Upper lobe of right lung (tissue), 1 donor: ENCODE measurements around the gene FOXJ2. TPM values are rescaled to one million over a fixed set of nuclear protein-coding genes. Genes with fewer than 3 reads are reported as not detected.
"Not testable (repeated sequence)": the region's sequence is repeated elsewhere in the genome, so short reads cannot be mapped to it uniquely, and the experiment has no call there.

Source experiments
- ATAC-seq: fragments of 200-7000 bp; cut with Tn5 transposase; one replicate; pipeline ENCODE4 v1.9.1; 2020; ENCODE audit warnings: mild to moderate bottlenecking, moderate library complexity
- DNase-seq: peaks from one replicate; pipeline ENCODE4 v3.0.0-alpha.2; 2020
- H3K27ac ChIP-seq: fragments of 200-600 bp; one replicate; pipeline ENCODE4 v1.8.0; 2022
- H3K27me3 ChIP-seq: fragments of 200-600 bp; one replicate; pipeline ENCODE4 v1.8.0; 2022; ENCODE audit warnings: mild to moderate bottlenecking
- H3K36me3 ChIP-seq: fragments of 200-600 bp; one replicate; pipeline ENCODE4 v1.8.0; 2022
- H3K4me1 ChIP-seq: fragments of 200-600 bp; one replicate; pipeline ENCODE4 v1.8.0; 2022
- H3K4me3 ChIP-seq: fragments of 200-600 bp; one replicate; pipeline ENCODE4 v1.8.0; 2022; ENCODE audit warnings: mild to moderate bottlenecking
- H3K9me3 ChIP-seq: fragments of 200-600 bp; one replicate; pipeline ENCODE4 v1.8.0; 2022
- intact Hi-C: fragments of 100-400 bp; cut with DNase I; formaldehyde crosslinking; loops from one replicate; pipeline ENCODE4 v1.11.0; 2022
- total RNA-seq: library from RNA; stranded (reverse); fragmentation: NEBNext Ultra II Directional; extraction: Animal tissue kit (Norgen Biotek cat#: 25700); gene quantifications from one replicate; pipeline ENCODE4 v1.2.1, GENCODE V29; 2021
- TF ChIP-seq, protein P1 (sequence below): fragments of 200-600 bp; IDR thresholded peaks from one replicate; pipeline ENCODE4 v1.8.0; 2022; ENCODE audit warnings: antibody characterized with exemption
- donor health status: DM: no; HTN: yes; CAD: no; lungs with severe emphysema.

Gene FOXJ2
- total RNA-seq, 1 donor from 2014 or later, result 20.3 TPM

DNA sequence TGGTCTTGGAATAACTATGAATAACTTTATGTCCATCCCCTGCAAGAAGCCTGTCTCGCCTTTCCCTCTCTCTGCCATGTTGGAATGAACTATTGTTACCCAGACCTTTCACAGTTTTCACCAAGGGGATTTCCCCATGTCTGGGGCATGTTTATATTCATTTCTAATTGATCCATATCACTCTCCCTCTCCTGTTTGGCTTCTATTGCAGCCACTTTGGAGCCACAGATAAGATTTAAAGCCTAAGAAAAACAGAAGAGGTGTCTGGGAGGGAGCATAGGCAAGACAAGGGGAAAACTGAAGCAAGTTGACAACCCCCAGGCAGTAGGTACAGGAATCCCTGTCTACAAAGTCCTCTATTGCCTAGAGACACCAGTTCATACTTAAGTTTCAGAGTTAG lies 41.0 kb upstream of the FOXJ2 start:
- no peak for DNase-seq
- peaks cover 13% of the 10 kb centered on the region for H3K4me1 ChIP-seq
- no peaks in the 10 kb centered on the region for H3K36me3 ChIP-seq
- no peak overlapping the region for H3K27ac ChIP-seq
- intact Hi-C loops, result loop anchor here (10.0 kb wide), 1 partner anchor 57 kb away; the partner anchor contains the start of gene SLC2A3
- H3K27me3 ChIP-seq, result no peaks in the 10 kb centered on the region
- H3K4me3 ChIP-seq, result no peak overlapping the region
- TF ChIP-seq, protein P1, sequence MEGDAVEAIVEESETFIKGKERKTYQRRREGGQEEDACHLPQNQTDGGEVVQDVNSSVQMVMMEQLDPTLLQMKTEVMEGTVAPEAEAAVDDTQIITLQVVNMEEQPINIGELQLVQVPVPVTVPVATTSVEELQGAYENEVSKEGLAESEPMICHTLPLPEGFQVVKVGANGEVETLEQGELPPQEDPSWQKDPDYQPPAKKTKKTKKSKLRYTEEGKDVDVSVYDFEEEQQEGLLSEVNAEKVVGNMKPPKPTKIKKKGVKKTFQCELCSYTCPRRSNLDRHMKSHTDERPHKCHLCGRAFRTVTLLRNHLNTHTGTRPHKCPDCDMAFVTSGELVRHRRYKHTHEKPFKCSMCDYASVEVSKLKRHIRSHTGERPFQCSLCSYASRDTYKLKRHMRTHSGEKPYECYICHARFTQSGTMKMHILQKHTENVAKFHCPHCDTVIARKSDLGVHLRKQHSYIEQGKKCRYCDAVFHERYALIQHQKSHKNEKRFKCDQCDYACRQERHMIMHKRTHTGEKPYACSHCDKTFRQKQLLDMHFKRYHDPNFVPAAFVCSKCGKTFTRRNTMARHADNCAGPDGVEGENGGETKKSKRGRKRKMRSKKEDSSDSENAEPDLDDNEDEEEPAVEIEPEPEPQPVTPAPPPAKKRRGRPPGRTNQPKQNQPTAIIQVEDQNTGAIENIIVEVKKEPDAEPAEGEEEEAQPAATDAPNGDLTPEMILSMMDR, result no peak
- no peaks in the 10 kb centered on the region for H3K9me3 ChIP-seq
- ATAC-seq, result no peak

DNA sequence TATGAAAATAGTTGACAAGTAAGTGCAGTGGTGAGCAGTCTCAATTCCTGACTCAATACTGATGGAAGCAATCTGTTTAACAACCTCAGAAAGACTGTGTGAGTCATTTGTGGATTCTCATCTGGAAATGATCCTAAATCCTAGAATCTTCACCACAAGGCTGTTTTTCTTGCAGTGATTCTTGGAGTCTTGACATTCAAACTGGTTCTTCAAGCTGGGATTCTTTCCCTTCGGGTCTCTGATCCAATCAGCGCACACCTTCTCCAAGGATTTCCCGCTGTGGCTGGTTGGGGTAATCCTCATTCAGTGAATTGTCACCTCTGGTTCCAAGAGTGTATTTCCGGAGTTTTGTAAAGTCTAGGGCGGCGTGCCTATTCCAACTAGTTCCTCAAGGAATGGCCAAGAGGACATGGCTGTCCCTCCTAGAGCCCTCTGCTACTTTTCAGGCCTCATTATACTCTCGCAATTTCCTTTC lies 37.7 kb upstream of the FOXJ2 start:
- no peak for ATAC-seq
- no peaks in the 10 kb centered on the region for H3K27me3 ChIP-seq
- no peak for DNase-seq
- H3K27ac ChIP-seq, result no peak overlapping the region
- no peak overlapping the region for H3K4me3 ChIP-seq
- TF ChIP-seq, protein P1, result no peak
- H3K4me1 ChIP-seq, result peaks cover 8% of the 10 kb centered on the region
- intact Hi-C loops, result loop anchor here (5.0 to 10.0 kb wide), 2 partner anchors 60 to 132 kb away; partner anchors contain the start of gene SLC2A3
- H3K36me3 ChIP-seq, result no peaks in the 10 kb centered on the region
- peaks cover 5% of the 10 kb centered on the region for H3K9me3 ChIP-seq

DNA sequence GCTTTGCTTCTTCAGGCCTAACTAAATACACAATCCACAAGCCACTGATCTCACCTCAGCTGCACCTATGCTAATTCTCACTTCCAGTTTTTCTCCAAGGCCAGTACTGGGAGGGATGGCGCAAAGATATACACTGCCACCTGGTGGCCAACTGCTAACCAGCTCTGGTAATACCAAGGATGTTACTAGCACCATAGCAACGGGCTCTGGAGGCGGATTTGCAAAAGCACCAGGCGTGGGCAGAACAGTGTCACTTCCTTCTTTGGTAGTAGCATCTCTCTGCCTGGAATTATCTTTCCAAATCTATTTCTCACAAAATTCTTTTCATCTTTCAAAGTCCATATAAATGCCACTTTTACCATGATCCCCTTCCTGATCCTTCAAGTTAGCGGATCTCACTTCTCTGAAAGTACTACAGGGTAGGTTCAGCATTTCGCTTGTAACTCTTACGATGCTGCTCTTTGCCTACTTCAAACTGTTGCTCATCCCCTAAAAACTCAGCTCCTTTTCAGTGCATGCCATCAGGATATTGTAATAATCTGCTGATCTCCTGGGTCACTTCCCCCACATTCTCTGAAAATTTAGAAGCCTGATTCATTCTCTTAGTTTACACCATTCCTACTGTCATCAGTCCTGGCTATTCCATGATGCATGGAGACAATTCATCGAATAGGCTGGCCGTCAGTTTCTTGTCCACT lies 37.1 kb upstream of the FOXJ2 start:
- peaks cover 5% of the 10 kb centered on the region for H3K9me3 ChIP-seq
- DNase-seq (peak; percentile 88), ATAC-seq (peak; percentile 98)
- intact Hi-C loops, result loop anchor here (5.0 to 10.0 kb wide), 2 partner anchors 61 to 133 kb away; partner anchors contain the start of gene SLC2A3
- TF ChIP-seq, protein P1, result peak; percentile 89
- H3K4me1 ChIP-seq, result peaks cover 3% of the 10 kb centered on the region
- H3K27ac ChIP-seq, result no peak overlapping the region
- no peaks in the 10 kb centered on the region for H3K36me3 ChIP-seq
- no peak overlapping the region for H3K4me3 ChIP-seq
- H3K27me3 ChIP-seq, result no peaks in the 10 kb centered on the region

DNA sequence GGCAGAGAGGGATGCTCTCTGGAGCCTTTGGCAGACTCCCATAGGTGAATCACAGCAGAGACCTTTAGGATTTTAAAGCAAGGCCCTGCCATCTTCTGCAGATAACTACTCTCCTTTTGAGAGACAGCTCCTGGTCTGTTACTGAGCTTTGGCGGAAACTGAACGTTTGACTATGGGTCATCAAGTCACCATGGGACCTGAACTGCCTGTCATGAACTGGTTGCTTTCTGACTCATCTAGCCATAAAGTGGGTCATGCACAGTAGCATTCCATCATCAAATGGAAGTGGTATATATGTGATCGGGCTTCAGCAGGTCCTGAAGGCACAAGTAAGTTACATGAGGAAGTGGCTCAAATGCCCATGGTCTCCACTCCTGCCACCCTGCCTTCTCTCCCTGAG lies 31.7 kb upstream of the FOXJ2 start:
- ATAC-seq, H3K9me3 ChIP-seq, H3K27me3 ChIP-seq, H3K27ac ChIP-seq, DNase-seq, H3K4me1 ChIP-seq, H3K36me3 ChIP-seq, H3K4me3 ChIP-seq, intact Hi-C loops: not testable (repeated sequence)

DNA sequence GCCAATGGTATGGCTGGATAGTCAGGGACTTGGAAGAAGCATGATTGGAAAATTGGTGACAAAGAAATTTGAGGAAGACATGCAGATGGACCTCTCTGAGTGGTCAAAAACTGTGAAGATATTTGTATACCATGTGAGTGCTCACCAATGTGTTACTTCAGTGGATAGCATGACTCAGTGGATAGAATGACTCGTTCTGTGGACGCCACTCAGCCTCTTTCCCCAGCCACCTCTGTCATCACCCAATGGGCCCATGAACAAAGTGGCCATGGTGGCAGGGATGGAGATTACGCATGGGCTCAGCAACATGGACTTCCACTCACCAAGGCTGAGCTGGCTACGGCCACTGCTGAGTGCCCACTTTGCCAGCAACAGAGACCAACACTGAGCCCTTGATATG lies 31.0 kb upstream of the FOXJ2 start:
- H3K4me3 ChIP-seq, H3K27ac ChIP-seq, H3K27me3 ChIP-seq, H3K36me3 ChIP-seq, ATAC-seq, DNase-seq, H3K4me1 ChIP-seq, intact Hi-C loops, H3K9me3 ChIP-seq: not testable (repeated sequence)

DNA sequence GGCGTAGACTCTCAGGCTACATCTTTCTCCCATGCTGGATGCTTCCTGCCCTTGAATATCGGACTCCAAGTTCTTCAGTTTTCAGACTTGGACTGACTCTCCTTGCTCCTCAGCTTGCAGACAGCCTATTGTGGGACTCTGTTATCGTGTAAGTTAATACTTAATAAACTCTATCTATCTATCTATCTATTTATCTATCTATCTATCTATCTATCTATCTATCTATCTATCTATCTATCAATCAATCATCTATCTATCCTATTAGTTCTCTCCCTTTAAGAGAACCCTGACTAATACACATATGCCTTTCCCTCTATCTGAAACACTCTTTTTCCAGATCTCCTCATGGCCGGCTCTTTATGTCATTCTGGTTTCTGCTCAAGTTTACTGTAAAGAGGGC lies 27.6 kb upstream of the FOXJ2 start:
- H3K36me3 ChIP-seq, ATAC-seq, H3K27ac ChIP-seq, H3K9me3 ChIP-seq, H3K4me3 ChIP-seq, DNase-seq, H3K4me1 ChIP-seq, H3K27me3 ChIP-seq, intact Hi-C loops: not testable (repeated sequence)

DNA sequence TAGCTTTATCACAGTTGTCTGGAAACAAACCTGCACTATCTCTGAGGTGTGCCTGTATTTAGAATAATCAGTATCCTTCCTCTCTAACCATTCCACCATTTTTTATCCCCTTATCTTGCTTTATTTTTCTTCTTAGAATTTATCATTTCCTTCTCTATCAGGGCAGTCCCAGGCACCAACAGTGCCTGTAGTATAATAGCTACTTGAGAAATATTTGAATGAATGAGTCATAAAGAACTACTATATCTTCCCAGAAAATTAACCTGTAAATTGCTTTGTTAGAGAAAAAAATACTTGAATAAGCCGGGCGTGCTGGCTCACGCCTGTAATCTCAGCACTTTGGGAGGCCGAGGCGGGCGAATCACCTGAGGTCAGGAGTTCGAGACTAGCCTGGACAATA lies 21.2 kb upstream of the FOXJ2 start:
- no peak for DNase-seq
- intact Hi-C loops, result no loop called here
- Histone ChIP-seq H3K9me3 (no peaks in the 10 kb centered on the region), H3K27me3 (peaks cover 8% of the 10 kb centered on the region), H3K27ac (no peak overlapping the region), H3K4me1 (no peaks in the 10 kb centered on the region), H3K4me3 (no peak overlapping the region), H3K36me3 (no peaks in the 10 kb centered on the region)
- TF ChIP-seq, protein P1, result no peak
- ATAC-seq, result peak; percentile 39
